Gastroesophageal sphincter (tissue), 3 donors: ENCODE measurements around the gene COG1.

Experiments
- CTCF ChIP-seq, 4 experiments: fragments of 200-600 bp in 2 of 4; fragments of 450-650 bp in 2 of 4; sonication (generic) in 1 of 4; IDR thresholded peaks; one replicate each; pipeline ENCODE4 v1.5.1; 2017 to 2019; ENCODE audit warnings: antibody characterized with exemption in 4 of 4, mild to moderate bottlenecking in 2 of 4, moderate library complexity in 2 of 4
- EP300 ChIP-seq: sonication (generic); formaldehyde crosslinking; IDR thresholded peaks from one replicate; pipeline ENCODE4 v1.6.1; 2017; ENCODE audit warnings: antibody characterized with exemption, mild to moderate bottlenecking
- POLR2A ChIP-seq, 2 donors: fragments of 450-650 bp; IDR thresholded peaks; one replicate each; pipeline ENCODE4 v1.6.1; 2017; ENCODE audit warnings: antibody characterized with exemption in 2 of 2, mild to moderate bottlenecking in 2 of 2, moderate library complexity in 1 of 2
- POLR2AphosphoS5 ChIP-seq: sonication (generic); formaldehyde crosslinking; IDR thresholded peaks from one replicate; pipeline ENCODE4 v1.6.1; 2017; ENCODE audit warnings: antibody characterized with exemption

- no peak for TF ChIP-seq EP300
- no peak for TF ChIP-seq CTCF (IDR thresholded peaks at IDR 0.05)
- TF ChIP-seq POLR2A (IDR thresholded peaks at IDR 0.05) = no peak
- no peak for TF ChIP-seq POLR2AphosphoS5
These were observed 44.9 kb downstream of the COG1 start for GRCh38 chr17:73237714-73238113.
